GM19452 (cell line): ENCODE measurements around the gene ZNF627.
"Not testable (repeated sequence)": the region's sequence is repeated elsewhere in the genome, so short reads cannot be mapped to it uniquely, and the experiment has no call there.

Experiments
- ATAC-seq: cut with Tn5 transposase; IDR thresholded peaks from one replicate; pipeline ENCODE4 v1.9.1; 2021; ENCODE audit not compliant: unreplicated experiment

The ZNF627 gene

DNA sequence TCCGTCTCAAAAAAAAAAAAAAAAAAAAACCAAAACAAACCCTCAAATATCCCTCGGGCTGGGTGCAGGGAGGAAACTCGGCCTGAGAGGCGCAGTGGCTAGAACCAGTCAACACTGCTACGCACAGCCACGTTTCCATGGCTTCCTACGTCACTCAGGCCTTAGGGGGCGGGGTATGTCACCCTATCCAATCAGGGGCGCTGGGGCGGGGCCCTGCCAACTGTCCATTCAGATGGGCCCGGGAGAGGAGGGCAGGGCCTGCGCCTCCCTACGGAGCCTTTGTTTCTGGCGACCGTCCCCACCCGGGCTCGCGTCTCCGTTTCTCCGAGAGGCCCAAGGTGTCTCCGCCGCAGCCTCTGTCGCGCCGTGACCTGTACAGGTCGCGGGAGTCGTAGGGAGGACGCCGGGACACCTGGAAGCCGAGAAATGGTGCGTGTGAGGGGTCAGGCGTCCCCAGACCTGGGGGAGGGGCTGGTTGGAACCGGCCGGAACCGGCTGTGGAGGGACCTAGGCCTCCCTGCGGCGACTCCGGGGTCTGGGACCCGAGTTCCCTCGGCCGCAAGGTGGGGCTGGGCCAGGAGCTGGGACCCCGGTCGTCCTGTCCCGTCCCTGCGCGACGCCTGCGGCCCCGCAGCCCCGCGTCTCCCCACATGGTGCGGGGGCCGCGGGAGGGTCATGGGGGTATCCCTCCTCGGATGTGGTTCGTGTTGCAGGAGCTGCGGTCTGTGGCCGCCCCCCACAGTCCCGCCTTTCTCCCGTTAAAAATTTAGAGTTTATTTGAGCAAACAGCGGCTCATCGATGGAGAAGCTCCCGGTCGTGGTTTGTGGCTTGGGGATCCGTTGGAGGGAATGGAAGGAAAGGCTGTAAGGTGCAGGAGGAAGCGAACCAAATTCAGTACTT lies at the start of gene ZNF627:
ZNF627 (plus strand) TSS at position 282 of the 901 bp plus-strand sequence; CDS start at position 427, 145 bp downstream.
- ATAC-seq = peak; percentile 94

DNA sequence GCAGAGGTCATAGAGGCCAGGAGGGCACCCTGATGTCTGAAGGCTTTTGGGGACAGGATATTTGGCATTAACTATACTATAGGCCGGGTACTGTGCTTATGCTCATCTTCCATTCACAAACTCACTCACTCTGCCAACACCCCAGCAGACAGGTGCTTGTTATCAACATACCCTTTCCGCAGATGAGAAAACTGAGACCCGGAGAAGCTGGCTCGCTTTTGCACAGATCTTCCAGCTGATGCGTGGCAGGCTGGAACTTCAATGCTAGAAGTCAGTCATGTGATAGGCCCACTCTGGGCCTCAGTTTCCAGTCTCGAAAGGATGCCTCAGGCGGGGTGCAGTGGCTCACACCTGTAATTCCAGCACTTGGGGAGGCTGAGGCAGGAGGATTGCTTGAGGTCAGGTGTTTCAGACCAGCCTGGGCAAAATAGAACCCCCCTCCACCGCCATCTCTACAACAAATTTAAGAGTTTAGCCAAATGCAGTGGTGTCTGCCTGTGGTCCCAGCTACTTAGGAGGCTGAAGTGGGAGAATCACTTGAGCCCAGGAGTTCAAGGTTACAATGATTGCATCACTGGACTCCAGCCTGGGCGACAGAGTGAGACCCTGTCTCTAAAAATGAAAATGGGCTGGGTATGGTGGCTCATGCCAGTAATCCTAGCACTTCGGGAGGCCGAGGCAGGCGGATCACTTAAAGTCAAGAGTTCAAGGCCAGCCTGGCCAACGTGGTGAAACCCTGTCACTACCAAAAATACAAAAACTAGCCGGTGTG lies 49.2 kb upstream of the ZNF627 start:
- no peak for ATAC-seq

DNA sequence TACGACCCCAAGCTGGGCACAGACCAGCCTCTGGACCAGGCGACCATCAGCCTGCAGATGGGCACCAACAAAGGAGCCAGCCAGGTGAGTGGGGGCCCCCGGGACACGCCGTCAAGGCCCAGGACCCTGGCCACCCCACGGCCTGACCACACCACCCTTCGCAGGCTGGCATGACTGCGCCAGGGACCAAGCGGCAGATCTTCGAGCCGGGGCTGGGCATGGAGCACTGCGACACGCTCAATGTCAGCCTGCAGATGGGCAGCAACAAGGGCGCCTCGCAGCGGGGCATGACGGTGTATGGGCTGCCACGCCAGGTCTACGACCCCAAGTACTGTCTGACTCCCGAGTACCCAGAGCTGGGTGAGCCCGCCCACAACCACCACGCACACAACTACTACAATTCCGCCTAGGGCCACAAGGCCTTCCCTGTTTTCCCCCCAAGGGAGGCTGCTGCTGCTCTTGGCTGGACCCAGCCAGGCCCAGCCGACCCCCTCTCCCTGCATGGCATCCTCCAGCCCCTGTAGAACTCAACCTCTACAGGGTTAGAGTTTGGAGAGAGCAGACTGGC lies 47.8 kb upstream of the ZNF627 start:
- no peak for ATAC-seq

DNA sequence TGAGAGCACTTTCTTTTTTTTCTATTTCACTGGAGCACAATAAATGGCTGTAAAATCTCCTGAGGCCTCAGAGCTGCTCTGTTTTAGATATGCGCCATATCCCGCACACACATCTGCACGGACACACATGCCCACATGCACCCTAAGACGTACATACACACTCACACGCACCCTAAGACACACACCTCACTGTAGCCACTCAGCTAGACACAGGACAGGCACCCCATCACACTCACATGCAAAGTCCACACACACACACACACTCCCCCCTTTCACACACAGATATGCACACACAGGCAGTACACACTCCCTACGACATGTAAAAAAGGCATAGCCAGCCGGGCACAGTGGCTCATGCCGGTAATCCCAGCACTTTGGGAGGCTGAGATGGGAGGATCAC lies 47.0 kb upstream of the ZNF627 start:
- no peak for ATAC-seq

DNA sequence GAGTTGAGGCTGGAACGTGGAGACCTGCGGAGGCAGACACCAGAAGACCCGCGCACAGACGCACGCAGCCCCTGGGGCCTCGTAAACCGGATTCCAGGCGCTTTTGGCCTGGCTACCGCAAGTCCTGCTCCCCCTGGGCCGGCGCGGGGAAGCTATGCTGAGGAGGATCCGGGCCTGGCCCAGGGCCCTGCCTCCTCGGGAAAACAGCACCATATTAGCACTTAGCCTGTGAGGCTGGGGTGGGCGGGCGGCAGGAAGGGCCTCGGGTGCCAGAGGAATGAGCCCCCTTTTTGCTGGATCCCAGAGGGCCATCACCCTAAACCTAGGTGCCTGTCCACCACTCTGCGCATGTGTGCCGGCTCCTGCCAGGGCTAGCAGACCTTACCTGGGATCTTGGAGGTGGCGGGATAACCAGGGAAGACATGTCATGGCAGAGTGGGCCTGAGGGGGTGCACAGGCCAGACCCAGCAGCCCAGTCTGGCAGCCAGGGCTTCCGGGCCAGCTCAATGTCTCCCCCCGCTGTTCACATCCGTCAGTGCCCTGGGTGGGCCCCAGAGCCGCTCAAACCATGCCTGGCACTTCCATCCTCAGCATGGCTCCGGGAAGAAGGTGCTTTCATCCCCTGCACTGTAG lies 45.6 kb upstream of the ZNF627 start:
- ATAC-seq = no peak

DNA sequence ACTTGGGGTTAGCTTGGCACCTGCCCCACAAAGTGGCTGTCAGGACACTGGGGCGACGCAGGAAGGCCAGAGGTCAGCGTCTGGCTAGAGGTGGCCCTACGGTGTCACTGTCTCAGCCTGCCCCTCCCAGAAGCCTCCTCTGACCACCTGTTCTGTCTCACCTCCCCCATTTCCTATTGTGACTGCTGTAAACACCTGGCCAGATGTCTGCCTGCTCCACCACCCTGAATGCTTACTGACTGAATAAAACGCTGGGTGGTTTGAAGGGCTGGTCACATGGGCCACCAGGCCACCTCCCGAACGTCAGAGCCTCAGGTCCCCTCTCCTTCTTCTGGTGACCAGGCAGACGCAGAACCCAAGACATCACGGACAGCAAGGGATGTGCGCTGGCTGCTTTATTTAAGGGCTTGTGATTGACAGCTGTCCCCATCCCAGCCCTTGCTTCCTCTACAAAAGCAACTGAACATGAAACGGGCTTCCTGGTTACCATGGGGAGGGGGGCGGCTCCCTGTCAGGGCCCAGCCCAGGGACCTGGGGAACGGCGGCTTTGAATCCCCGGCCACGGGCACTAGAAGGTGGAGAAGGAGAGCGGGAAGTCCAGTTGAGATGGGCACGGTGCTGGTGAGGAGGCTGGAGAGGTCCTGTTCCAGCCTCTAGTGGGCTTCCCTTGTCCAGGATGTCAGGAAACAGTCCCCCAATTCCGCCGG lies 44.5 kb upstream of the ZNF627 start:
- ATAC-seq = no peak

DNA sequence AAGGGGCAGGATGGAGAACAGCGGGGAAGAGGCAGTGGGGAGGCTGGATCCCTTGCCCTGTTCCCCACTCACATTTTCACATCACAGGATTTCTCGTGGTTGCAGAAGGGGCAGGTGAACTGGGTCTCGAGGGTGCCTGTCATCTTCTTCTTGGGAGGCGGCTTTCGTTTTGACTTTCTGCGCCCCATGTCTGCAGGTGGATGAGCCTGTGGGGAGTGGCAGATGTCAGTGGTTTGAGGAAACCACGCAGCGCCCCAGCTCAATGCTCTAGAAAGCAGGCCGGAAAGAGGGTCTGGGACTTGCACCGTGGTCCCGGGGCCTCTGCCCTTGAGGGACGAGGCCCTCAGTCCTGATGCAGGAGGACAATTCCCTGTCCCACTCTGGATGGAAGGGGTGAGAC lies 43.1 kb upstream of the ZNF627 start:
- ATAC-seq = no peak

DNA sequence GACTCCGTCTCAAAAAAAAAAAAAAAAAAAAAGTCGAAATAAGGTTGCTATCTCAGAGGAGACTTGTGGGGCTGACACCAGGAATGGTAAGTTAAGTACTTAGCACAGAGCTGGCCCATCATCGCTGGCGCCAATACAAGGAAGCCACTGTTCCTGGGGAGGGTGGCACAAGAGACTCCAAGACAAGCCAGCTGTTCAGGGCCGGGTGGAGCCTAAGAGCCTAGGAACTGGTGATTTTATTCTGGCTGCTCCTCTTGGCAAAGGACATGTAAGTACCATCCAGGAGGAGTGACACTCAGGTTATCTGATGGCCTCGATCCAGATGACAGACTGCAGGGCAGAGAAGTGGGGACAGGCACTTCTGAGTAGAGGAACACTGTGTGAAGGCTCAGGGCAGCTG lies 42.0 kb upstream of the ZNF627 start:
- ATAC-seq = no peak

DNA sequence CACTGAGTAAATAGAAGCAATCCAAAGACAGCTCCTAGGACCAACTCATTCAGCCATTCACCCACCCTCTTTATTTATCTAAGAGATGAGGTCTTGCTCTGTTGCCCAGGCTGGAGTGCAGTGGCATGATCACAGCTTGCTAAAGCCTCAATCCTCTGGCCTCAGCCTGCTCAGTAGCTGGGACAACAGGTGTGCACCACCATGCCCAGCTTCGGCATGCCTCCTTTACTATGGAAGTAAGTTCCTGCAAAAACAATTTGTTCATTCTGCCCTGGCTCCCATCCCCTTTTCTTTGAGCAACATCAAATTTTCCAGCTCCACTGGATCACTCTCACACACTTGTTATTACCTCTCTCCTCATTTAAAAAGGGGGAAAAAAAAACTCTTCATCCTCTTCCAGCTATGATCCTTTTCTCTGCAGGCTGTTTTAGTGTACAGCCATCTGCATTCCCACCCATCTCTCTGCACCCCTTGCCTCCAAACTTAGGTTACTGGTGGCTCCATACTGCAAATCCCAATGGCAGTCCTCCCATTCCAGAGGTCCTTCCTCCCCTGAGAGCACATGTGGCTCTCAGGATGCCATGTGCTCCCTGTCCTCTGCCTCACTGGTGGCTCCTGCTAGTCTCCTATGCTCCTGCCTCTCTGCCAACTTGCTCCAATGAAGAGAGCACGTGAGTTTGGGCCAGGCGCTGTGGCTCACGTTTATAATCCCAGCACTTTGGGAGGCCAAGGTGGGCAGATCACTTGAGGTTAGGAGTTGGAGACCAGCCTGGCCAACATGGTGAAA lies 40.5 kb upstream of the ZNF627 start:
- no peak for ATAC-seq

DNA sequence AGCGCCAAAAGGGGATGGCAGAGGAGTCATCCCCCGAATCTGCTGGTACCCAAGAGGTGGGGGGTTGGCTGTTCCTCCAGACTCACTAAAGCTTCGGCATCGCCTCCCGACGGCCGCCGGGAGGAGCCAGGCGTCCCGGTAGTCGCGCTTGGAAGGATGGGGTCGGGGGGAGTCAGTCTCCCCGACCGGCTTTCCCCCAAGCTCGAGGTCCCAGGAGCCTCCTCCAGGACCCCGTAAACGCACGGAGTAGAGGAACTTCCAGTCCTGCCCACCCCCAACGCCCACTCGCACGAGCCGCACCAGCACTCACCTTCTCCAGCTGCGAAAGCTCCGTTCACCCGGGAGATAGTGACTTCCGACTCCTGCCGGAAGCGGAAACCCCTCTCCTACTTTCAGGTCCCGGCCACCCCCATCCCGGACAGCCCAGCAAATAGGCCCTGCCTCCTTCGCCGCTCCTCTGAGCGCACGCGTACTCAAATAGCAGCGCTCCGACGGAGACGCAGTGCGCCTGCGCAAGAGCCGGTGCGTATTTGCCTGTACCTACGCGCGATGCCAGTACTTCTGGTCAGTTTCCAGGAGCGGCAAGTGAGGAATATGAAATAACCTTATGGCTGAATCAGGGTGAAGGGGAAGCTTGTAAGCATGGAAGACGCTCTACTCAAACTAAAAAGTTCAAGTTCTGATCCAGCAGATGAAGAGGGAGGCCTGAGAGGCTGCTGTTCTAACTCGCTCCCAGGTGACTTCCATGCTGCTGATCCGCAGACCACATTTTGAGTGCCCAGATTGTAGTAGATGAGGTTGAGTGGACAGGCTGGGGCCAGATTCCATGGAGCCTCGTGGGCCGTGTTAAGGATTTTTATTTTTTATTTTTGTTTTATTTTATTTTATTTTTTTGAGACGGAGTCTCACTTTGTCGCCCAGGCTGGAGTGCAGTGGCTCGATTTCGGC lies 38.1 kb upstream of the ZNF627 start, which contains the start of gene ELOF1:
ELOF1 (minus strand) TSS at position 350 of the 948 bp plus-strand sequence. CDS start 4,883 bp downstream, outside the sequence.
- ATAC-seq = peak; percentile 74

DNA sequence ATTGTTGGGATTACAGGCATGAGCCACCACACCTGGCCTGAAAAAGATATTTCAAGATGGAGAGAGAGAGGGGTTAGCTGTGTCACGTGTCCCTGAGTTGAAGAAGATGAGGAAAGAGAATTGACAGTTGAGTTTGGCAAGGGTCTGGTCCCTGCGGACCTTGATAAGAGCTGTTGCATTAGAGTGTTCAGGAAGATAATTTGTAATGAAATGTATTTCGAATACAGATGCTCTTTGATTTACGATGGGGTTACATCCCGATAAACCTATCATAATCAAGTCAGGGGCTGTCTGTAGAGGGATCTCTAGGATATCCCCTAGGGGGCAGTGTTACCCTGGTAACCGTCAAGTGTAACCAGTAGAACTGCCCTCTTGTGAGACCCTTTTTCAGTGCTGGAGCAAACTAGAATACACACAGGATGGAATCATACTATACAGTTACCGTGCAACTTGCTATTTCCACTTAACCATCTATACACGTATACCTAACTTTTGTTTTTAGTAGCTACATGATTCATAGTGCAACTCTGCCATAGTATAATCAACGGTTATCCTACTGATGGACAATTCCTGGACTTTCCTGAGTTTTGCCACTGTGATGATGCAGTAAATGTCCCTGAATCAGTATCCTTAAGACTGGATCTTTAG lies 36.8 kb upstream of the ZNF627 start:
- ATAC-seq = no peak

DNA sequence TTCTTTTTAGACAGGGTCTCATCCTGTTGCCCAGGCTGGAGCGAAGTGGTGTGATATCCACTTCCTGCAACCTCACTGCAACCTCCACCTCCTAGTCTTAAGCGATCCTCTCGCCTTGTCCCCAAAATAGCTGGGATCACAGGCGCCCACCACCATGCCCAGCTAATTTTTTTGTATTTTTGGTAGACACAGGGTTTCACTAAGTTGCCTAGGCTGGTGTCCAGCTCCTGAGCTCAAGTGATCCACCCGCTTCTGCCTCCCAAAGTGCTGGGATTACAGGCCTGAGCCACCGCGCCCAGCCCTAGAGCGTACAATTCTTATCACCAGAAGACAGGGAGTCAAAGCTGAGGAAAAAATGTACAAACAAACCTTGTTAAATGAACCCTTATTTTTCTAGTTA lies 33.8 kb upstream of the ZNF627 start:
- no peak for ATAC-seq

DNA sequence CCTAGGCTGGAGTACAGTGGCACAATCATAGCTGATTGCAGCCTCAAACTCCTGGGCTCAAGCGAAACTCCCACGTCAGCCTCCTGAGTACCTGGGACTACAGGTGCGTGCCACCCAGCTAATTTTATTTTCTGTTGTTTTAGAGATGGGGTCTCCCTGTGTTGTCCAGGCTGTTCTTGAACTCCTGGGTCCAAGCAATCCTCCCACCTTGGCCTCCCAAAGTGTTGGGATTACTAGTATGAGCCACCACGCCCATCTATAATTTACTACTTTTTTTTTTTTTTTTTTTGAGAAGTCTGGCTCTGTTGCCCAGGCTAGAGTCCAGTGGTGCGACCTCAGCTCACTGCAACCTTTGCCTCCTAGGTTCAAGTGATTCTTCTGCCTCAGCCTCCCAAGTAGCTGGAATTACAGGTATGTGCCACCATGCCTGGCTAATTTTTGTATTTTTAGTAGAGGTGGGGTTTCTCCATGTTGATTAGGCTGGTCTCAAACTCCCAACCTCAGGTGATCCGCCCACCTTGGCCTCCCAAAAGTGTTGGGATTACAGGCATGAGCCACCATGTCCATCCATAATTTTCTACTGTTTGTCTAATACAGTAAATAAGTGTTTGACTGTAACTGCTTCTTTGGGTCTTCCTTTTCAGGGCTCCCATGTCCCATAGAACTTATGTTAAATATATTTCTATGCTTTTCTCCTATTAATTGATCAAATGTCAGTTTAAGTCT lies 33.0 kb upstream of the ZNF627 start:
- ATAC-seq = not testable (repeated sequence)

DNA sequence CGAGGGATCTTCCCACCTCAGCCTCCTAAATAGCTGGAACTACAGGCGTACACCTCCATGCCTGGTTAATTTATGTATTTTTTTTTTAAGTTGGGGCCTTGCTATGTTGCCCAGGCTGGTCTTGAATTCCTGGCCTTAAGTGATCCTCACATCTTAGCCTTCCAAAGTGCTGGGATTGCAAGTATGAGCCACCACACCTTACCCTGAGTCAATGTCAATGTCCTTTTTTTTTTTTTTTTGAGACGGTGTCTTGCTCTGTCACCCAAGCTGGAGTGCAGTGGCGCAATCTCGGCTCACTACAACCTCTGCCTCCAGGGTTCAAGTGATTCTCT lies 31.7 kb upstream of the ZNF627 start:
- ATAC-seq = not testable (repeated sequence)

DNA sequence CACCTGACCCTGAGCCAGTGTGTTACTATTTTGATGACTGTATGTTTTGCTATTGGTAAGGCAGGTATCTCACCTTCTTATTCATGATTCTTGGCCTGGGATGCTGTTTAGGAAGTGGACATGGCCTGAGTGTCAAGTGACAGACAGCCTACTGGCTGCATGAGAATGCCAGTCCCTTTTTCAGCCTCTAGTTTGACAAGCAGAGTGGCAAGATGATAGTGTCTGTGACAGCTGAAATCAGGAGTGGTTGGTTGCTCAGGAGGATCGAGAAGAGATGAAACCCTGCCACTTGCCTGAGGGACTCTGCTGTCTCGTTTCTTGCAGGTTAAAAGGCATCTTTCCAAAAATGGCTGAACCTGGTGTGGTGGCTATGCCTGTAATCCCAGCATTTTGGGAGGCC lies 31.1 kb upstream of the ZNF627 start:
- ATAC-seq = no peak

DNA sequence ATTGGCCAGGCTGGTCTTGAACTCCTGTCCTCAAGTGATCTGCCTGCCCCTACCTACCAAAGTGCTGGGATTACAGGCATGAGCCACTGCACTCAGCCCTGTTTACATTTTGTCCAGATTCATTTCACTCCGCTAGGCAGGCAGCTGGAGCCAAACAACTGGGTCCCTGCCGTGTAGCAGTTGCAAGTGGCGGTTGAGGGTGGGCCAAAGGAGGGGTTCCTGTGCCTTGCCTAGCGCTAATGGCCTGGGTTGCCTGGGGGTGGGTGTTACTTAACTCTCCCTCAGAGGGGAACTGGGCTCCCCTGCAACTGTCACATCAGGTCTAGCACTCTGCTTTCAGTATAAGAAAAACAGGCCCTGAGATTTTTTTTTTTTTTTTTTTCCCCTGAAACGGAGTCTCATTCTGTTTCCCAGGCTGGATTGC lies 27.2 kb upstream of the ZNF627 start:
- no peak for ATAC-seq

DNA sequence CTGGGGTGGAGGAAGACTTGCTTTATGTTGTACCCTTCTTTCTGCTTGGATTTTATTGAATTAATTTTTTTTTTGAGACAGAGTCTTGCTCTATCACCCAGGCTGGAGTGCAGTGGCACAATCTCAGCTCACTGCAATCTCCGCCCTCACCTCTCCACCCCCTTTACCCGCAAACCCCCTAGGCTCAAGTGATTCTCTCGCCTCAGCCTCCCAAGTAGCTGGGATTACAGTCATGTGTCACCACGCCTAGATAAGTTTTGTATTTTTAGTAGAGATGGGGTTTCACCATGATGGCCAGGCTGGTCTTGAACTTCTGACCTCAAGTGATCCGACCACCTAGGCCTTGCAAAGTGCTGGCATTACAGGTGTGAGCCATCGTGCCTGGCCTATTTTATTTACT lies 23.9 kb upstream of the ZNF627 start:
- not testable (repeated sequence) for ATAC-seq

DNA sequence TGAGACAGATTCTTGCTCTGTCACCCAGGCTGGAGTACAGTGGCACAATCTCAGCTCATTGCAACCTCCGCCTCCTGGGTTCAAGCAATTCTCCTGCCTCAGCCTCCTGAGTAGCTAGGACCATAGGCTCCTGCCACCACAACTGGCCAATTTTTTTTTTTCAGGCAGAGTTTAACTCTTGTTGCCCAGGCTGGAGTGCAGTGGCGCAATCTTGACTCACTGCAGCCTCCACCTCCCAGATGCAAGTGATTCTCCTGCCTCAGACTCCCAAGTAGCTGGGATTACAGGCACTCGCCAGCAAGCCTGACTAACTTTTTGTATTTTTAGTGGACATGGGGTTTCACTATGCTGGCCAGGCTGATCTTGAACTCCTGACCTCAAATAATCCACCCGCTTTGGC lies 23.5 kb upstream of the ZNF627 start:
- ATAC-seq = not testable (repeated sequence)
